Parathyroid adenoma (tissue), 2 donors: ENCODE measurements around the gene BMP6.

Source experiments
- H2AFZ ChIP-seq: fragments of 300-600 bp; sonication (generic); one replicate; pipeline ENCODE4 v1.7.0; 2017; ENCODE audit warnings: antibody characterized with exemption, mild to moderate bottlenecking
- H3K27ac ChIP-seq: fragments of 300-600 bp; sonication (generic); one replicate; pipeline ENCODE4 v1.7.0; 2017
- H3K27me3 ChIP-seq: fragments of 300-600 bp; sonication (generic); one replicate; pipeline ENCODE4 v1.7.0; 2017; ENCODE audit warnings: low read length; ENCODE audit not compliant: control insufficient read depth, insufficient read depth
- H3K36me3 ChIP-seq: fragments of 300-600 bp; sonication (generic); one replicate; pipeline ENCODE4 v1.7.0; 2017; ENCODE audit warnings: low read length; ENCODE audit not compliant: control insufficient read depth, insufficient read depth
- H3K4me1 ChIP-seq: fragments of 300-600 bp; sonication (generic); one replicate; pipeline ENCODE4 v1.7.0; 2017; ENCODE audit warnings: control low read depth
- H3K4me2 ChIP-seq: fragments of 300-600 bp; sonication (generic); one replicate; pipeline ENCODE4 v1.7.0; 2017; ENCODE audit warnings: low read length
- H3K4me3 ChIP-seq: fragments of 300-600 bp; sonication (generic); one replicate; pipeline ENCODE4 v1.7.0; 2017; ENCODE audit warnings: low read depth, low read length
- H3K79me2 ChIP-seq: fragments of 300-600 bp; sonication (generic); one replicate; pipeline ENCODE4 v1.7.0; 2017; ENCODE audit warnings: control low read depth
- H3K9ac ChIP-seq: fragments of 300-600 bp; sonication (generic); one replicate; pipeline ENCODE4 v1.7.0; 2017; ENCODE audit warnings: mild to moderate bottlenecking
- H3K9me3 ChIP-seq: fragments of 300-600 bp; sonication (generic); one replicate; pipeline ENCODE4 v1.7.0; 2017; ENCODE audit warnings: low read length; ENCODE audit not compliant: control insufficient read depth
- CTCF ChIP-seq: fragments of 300-600 bp; sonication (generic); IDR thresholded peaks from one replicate; pipeline ENCODE4 v1.7.0; 2017; ENCODE audit warnings: antibody characterized with exemption, mild to moderate bottlenecking
- donor health status: primary hyperparathyroidism.

BMP6 gene

DNA sequence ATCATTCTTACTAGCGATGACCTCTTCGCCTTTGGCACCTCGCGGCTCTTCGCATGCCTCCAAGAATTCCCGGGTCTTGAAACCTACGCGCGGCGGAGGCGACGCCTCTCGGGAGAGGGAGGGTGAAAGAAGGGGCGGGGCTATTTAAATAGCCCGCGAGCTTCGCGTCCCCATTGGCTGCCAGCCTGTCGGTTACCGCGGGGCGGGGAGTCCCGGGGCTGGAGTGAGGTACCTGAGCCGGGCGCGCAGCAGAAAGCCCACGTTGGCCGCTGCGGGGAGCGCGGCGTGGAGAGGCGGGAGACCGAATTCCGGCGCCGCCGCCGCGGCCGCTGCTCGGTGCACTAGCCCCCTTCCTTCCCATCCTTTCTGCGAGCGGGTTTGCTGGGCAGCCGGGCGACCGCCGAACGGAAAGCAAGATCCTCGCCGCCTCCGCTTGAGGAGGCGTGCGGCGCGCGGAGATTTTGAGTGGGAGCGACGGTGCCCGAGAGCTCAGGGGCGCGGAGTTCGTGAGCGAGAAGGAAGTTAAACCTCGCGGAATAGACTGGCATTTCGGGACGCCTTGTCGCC, at the start of gene BMP6:
BMP6 (plus strand) TSS at position 251 of the 567 bp plus-strand sequence. CDS start 857 bp downstream, outside the sequence.
- Histone ChIP-seq H3K27me3 (peaks cover 3% of the 10 kb centered on the region), H3K36me3 (no peaks in the 10 kb centered on the region), H2AFZ (peak within 1 kb of the TSS; percentile 63), H3K4me3 (peak within 1 kb of the TSS; percentile 54), H3K4me2 (peak within 1 kb of the TSS; percentile 86), H3K79me2 (no peaks in the 10 kb centered on the region), H3K9me3 (no peaks in the 10 kb centered on the region), H3K9ac (no peak within 1 kb of the TSS), H3K4me1 (no peaks in the 10 kb centered on the region), H3K27ac (no peak within 1 kb of the TSS)
- no peak for TF ChIP-seq CTCF

- TF ChIP-seq CTCF = no peak
- Histone ChIP-seq H3K9me3 (no peaks in the 10 kb centered on the region), H3K79me2 (no peaks in the 10 kb centered on the region), H3K4me1 (no peaks in the 10 kb centered on the region), H3K36me3 (no peaks in the 10 kb centered on the region), H3K9ac (no peak overlapping the region), H3K27me3 (no peaks in the 10 kb centered on the region), H3K4me2 (no peak overlapping the region), H3K4me3 (no peak overlapping the region), H2AFZ (no peak overlapping the region), H3K27ac (no peak overlapping the region)
Observed at GRCh38 chr6:7677229-7677628, 48.7 kb upstream of the BMP6 start.

- Histone ChIP-seq H3K36me3 (no peaks in the 10 kb centered on the region), H2AFZ (no peak overlapping the region), H3K79me2 (no peaks in the 10 kb centered on the region), H3K27ac (no peak overlapping the region), H3K9me3 (no peaks in the 10 kb centered on the region), H3K9ac (no peak overlapping the region), H3K4me3 (no peak overlapping the region), H3K4me2 (no peak overlapping the region), H3K4me1 (no peaks in the 10 kb centered on the region), H3K27me3 (no peaks in the 10 kb centered on the region)
- TF ChIP-seq CTCF = no peak
Observed at GRCh38 chr6:7680393-7681075, 45.4 kb upstream of the BMP6 start.

DNA sequence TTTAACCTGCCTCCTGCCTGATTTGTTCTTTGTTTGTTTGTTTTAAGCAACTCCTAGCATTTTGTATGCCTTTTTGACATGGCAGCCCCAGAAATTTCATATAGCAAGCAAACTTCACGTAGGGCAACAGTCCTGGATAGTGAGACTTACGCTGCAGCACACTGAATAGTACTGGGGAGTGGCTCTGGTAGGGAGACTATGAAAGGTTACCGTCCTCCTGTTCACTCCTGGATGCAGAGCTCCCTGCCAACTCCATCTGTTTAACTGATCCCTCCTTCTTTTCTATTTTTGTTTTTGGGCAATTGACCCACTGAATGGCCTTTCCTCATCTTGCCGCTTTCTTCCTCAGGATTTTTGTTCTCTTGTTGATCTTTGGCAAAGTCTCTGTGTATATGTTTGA, 44.5 kb upstream of the BMP6 start:
- H3K4me2 ChIP-seq = no peak overlapping the region
- no peaks in the 10 kb centered on the region for H3K4me1 ChIP-seq
- no peak overlapping the region for H3K9ac ChIP-seq
- no peak for TF ChIP-seq CTCF
- H3K27me3 ChIP-seq = no peaks in the 10 kb centered on the region
- H3K4me3 ChIP-seq = no peak overlapping the region
- no peak overlapping the region for H2AFZ ChIP-seq
- H3K79me2 ChIP-seq = no peaks in the 10 kb centered on the region
- H3K36me3 ChIP-seq = no peaks in the 10 kb centered on the region
- no peaks in the 10 kb centered on the region for H3K9me3 ChIP-seq
- H3K27ac ChIP-seq = no peak overlapping the region

- Histone ChIP-seq H3K79me2 (no peaks in the 10 kb centered on the region), H3K4me3 (no peak overlapping the region), H3K36me3 (no peaks in the 10 kb centered on the region), H3K27me3 (no peaks in the 10 kb centered on the region), H2AFZ (no peak overlapping the region), H3K9me3 (no peaks in the 10 kb centered on the region), H3K9ac (no peak overlapping the region), H3K27ac (no peak overlapping the region), H3K4me1 (no peaks in the 10 kb centered on the region), H3K4me2 (no peak overlapping the region)
- TF ChIP-seq CTCF = no peak
Observed at GRCh38 chr6:7684076-7684475, 41.8 kb upstream of the BMP6 start.
